Muscle of leg (tissue), 11 donors: ENCODE results near the gene ALDH3B2. TPM values are rescaled to one million over a fixed set of nuclear protein-coding genes. Genes with fewer than 3 reads are reported as not detected.

Experiments used
- DNase-seq: peaks from one replicate; pipeline ENCODE4 v3.0.0; 2013
- H3K27ac ChIP-seq: one replicate; pipeline ENCODE4 v1.5.1; 2013; ENCODE audit warnings: mild to moderate bottlenecking, low read length, control low read depth
- H3K27me3 ChIP-seq: one replicate; pipeline ENCODE4 v1.6.1; 2013; ENCODE audit warnings: low read length; ENCODE audit not compliant: control insufficient read depth, insufficient read depth
- H3K36me3 ChIP-seq: one replicate; pipeline ENCODE4 v1.6.1; 2013; ENCODE audit warnings: low read length; ENCODE audit not compliant: control insufficient read depth, insufficient read depth
- H3K4me1 ChIP-seq: one replicate; pipeline ENCODE4 v1.6.1; 2013; ENCODE audit warnings: low read length; ENCODE audit not compliant: control insufficient read depth, insufficient read depth
- H3K4me3 ChIP-seq: one replicate; pipeline ENCODE4 v1.5.1; 2013; ENCODE audit warnings: low read length, control low read depth
- H3K9me3 ChIP-seq: replicated peaks from 2 replicates; pipeline ENCODE4 v1.6.1; 2013; ENCODE audit warnings: low read depth, low read length; ENCODE audit not compliant: control insufficient read depth
- WGBS: methylation state at CpG from one replicate; pipeline ENCODE4 v1.1.5; 2013; ENCODE audit warnings: missing lambda C conversion rate; ENCODE audit not compliant: insufficient coverage; 5-methylcytosine and 5-hydroxymethylcytosine counted together
- polyA plus RNA-seq, 8 donors: library from polyadenylated mRNA; unstranded; fragments of 120-200 nt; gene quantifications; one replicate each; pipeline versions ENCODE4 v1.2.1 to v1.2.3, GENCODE V29; 2013; ENCODE audit warnings: inconsistent platforms in 1 of 8, low replicate concordance in 1 of 8; ENCODE audit not compliant: insufficient read length in 8 of 8, insufficient read depth in 1 of 8
- total RNA-seq: library from RNA; stranded (reverse); fragments of 120-200 nt; gene quantifications from one replicate; pipeline ENCODE4 v1.2.4, GENCODE V29; 2013

The ALDH3B2 gene
- total and polyA plus RNA-seq, 9 donors = 0.09 to 4.5 (median 0.14) TPM; not detected in 4

DNA sequence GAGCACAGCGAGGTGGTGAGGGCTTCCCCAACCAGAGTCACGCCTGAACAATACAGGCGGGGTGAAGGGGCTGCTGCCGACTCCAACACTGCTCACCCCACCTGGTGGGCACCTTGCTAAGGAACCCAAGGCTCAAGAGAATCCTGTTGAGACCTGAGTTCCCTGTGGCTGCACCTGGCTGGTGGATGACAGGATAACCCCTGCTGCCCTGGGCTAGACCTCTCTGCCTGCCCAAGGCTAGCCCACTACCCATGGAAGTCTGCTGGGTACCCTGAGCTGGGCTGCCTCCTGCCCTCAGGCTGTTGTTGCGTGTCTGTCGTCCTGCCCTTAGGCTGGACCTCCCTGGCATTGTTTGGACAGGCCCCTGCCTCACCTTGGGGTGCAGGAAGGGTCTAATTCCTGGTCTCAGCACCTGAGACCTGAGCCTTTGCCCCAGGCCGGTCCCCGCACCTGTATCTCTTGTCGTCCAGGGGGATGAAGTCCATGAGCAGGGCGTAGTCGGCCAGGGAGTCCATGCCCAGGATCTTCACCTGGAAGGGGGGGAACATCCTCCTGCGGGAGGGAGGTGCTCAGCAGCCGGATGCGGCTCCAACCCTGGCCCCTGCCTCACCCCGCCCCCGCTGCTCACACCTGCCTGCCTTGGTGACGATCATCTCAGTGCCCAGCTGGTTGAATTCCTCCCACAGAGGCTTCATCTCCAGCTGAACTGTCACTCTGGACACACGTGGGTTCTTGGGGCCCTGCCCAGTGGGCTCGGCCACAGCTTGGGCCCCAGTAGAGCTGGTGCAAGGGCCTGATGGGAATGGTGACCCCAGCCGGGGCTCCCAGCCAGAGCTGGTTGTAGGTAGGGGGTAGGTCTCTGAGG, 39.8 kb downstream of the ALDH3B2 start:
- Histone ChIP-seq H3K27ac (no peak overlapping the region), H3K9me3 (no peaks in the 10 kb centered on the region), H3K27me3 (peaks cover 3% of the 10 kb centered on the region), H3K4me3 (no peak overlapping the region), H3K4me1 (peaks cover 9% of the 10 kb centered on the region), H3K36me3 (no peaks in the 10 kb centered on the region)
- no peak for DNase-seq
- 67% methylated on average over 17 of the region's 20 CpGs for WGBS

- Histone ChIP-seq H3K36me3 (no peaks in the 10 kb centered on the region), H3K4me1 (peaks cover 14% of the 10 kb centered on the region), H3K9me3 (no peaks in the 10 kb centered on the region), H3K27ac (no peak overlapping the region), H3K4me3 (no peak overlapping the region), H3K27me3 (peaks cover 2% of the 10 kb centered on the region)
- DNase-seq = no peak
- 91% methylated on average over 20 of the region's 22 CpGs for WGBS
Measured at GRCh38 chr11:67633758-67634365, 40.6 kb downstream of the ALDH3B2 start.

GRCh38 chr11:67632982-67633755, 41.3 kb downstream of the ALDH3B2 start:
- Histone ChIP-seq H3K27ac (no peak overlapping the region), H3K27me3 (peaks cover 2% of the 10 kb centered on the region), H3K36me3 (no peaks in the 10 kb centered on the region), H3K4me3 (no peak overlapping the region), H3K9me3 (no peaks in the 10 kb centered on the region), H3K4me1 (peaks cover 14% of the 10 kb centered on the region)
- DNase-seq = no peak
- 90% methylated on average over 30 of the region's 30 CpGs for WGBS

DNA sequence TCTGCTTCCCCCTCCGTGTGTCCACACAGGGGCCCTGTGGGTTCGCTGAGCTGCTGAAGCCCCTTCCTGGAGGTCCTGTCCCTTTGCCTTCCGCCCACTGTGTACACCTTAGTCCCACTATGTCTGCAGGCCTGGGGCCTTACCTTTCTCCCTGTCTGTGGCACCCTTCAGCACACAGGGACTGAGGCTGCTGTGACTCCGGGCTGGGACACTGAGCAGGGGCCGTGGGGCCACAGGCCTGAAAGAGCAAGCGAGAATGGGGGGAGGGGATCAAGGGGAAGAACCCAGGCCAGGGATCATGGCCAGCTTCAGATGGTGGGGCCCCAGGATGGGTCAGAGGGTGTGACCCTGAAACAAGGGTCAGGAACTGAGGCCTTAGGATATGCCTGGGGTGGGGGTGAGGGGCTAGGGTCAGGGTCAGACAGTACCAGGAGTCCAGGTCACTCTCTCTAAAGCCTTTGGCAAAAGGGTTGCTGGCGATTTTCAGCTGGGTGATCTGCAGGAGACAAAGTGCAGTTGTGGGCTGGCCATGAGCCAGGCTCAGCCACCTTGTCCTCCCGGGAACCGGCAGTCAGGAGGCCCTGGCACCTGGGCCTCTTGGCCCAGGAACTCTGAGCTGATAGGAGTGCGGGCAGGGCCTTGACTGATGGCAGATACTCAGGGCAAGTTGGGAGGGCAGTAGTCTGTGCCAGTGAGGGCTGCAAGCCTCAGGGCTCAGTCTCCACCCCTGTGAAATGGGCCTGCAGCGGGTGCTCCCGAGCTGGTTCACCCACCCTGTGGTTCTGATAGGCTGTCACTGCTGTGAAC, 42.0 kb downstream of the ALDH3B2 start:
- H3K4me3 ChIP-seq = no peak overlapping the region
- H3K4me1 ChIP-seq = peaks cover 14% of the 10 kb centered on the region
- no peak for DNase-seq
- H3K36me3 ChIP-seq = no peaks in the 10 kb centered on the region
- no peak overlapping the region for H3K27ac ChIP-seq
- 75% methylated on average over 11 of the region's 12 CpGs for WGBS
- H3K27me3 ChIP-seq = peaks cover 2% of the 10 kb centered on the region
- H3K9me3 ChIP-seq = no peaks in the 10 kb centered on the region

- Histone ChIP-seq H3K27ac (no peak overlapping the region), H3K4me3 (no peak overlapping the region), H3K36me3 (no peaks in the 10 kb centered on the region), H3K4me1 (peaks cover 14% of the 10 kb centered on the region), H3K27me3 (peaks cover 2% of the 10 kb centered on the region), H3K9me3 (no peaks in the 10 kb centered on the region)
- DNase-seq = no peak
- WGBS = 83% methylated on average over 2 of the region's 2 CpGs
Measured at GRCh38 chr11:67631853-67632174, 42.6 kb downstream of the ALDH3B2 start.

GRCh38 chr11:67631411-67631810, 43.0 kb downstream of the ALDH3B2 start:
- peaks cover 14% of the 10 kb centered on the region for H3K4me1 ChIP-seq
- 80% methylated on average over 4 of the region's 7 CpGs for WGBS
- H3K36me3 ChIP-seq = no peaks in the 10 kb centered on the region
- H3K27me3 ChIP-seq = peaks cover 2% of the 10 kb centered on the region
- H3K27ac ChIP-seq = no peak overlapping the region
- H3K4me3 ChIP-seq = no peak overlapping the region
- no peaks in the 10 kb centered on the region for H3K9me3 ChIP-seq
- no peak for DNase-seq

DNA sequence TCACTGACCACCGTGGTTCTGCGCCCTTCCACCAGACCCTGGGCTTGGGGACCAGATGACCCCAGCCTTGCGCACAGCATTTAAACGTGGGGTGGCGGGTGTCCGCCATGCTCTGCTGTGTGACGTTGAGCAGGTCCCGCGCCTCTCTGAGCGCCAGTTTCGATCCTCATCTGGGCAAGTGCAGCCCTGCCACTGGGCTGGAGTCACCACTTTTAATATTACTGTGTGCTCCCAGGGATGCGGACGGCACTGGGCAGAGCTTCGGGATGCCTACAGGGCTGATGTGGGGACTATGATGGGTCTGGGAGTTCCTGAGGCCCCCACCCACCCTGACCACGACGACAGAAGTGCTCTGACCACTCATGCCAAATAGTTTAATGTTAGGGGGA, 43.5 kb downstream of the ALDH3B2 start:
- 52% methylated on average over 9 of the region's 16 CpGs for WGBS
- no peak for DNase-seq
- Histone ChIP-seq H3K4me3 (peak overlapping the region; percentile 90), H3K36me3 (no peaks in the 10 kb centered on the region), H3K27me3 (peaks cover 2% of the 10 kb centered on the region), H3K4me1 (peaks cover 14% of the 10 kb centered on the region), H3K9me3 (no peaks in the 10 kb centered on the region), H3K27ac (peak overlapping the region; percentile 92)

DNA sequence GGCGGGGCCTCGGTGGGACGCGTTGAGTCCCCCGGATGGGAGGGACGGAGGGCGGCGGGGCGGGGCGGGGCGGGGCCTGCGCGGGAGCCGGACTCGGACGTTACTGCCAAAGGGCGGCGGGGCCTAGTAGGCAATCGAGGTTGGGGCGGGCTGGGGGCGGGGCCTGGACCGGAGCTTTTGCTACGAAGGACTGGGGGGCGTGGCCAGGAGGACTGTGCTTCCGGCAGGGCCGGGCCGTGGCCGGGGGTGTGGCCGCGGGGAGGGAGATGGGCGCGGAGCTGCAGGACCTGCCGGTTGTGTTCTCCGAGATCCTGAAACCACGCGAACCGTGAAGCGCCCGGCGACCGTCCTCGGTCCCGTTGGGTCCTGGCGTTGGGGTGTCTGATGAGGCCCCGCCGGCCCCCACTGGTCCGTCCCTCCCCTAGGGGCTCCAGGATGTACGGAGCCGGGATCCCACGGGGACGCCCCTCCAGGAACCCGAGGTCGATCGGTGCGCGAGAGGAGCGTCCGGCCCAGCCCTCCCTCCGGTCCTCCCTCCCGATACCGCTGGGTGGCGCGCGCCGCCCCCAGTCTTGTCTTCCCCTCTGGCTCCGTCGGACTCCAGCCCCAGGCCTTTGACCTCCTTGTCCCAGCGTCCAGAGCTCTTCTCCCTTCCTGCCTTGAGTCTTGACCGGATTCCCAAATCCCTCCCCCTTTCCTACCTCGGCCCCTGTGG, 44.0 kb downstream of the ALDH3B2 start:
- peak overlapping the region; percentile 92 for H3K27ac ChIP-seq
- no peaks in the 10 kb centered on the region for H3K9me3 ChIP-seq
- under 1% methylated on average over 60 of the region's 70 CpGs for WGBS
- peak overlapping the region; percentile 90 for H3K4me3 ChIP-seq
- H3K36me3 ChIP-seq = no peaks in the 10 kb centered on the region
- H3K4me1 ChIP-seq = peaks cover 14% of the 10 kb centered on the region
- peak; percentile 99 for DNase-seq
- H3K27me3 ChIP-seq = peaks cover 2% of the 10 kb centered on the region

- Histone ChIP-seq H3K36me3 (no peaks in the 10 kb centered on the region), H3K4me1 (peaks cover 14% of the 10 kb centered on the region), H3K27ac (peak within 1 kb of the TSS; percentile 92), H3K9me3 (no peaks in the 10 kb centered on the region), H3K27me3 (no peaks in the 10 kb centered on the region), H3K4me3 (peak within 1 kb of the TSS; percentile 90)
- WGBS = under 1% methylated on average over 97 of the region's 102 CpGs
- peak; percentile 89 for DNase-seq
Measured at GRCh38 chr11:67629386-67630227, 44.8 kb downstream of the ALDH3B2 start, which contains the start of gene NUDT8. NUDT8 (minus strand) TSS chr11:67629937; CDS start chr11:67629911, 26 bp downstream.
